Immature natural killer cell (primary cell): ENCODE measurements around the gene INTS15. TPM values are rescaled to one million over a fixed set of nuclear protein-coding genes. Genes with fewer than 3 reads are reported as not detected.

ENCODE experiments used
- DNase-seq, 3 donors: peaks; one replicate each; pipeline ENCODE4 v3.0.0; 2022; ENCODE audit warnings: mixed read lengths in 1 of 3
- H3K27ac Mint-ChIP-seq, 6 donors: one replicate each; pipeline ENCODE4 v1.8.0; 2020; ENCODE audit warnings: mixed read lengths in 6 of 6, mild to moderate bottlenecking in 5 of 6, inconsistent platforms in 4 of 6, moderate library complexity in 3 of 6
- H3K27me3 Mint-ChIP-seq, 3 donors: one replicate each; pipeline ENCODE4 v1.8.0; 2020 to 2021; ENCODE audit warnings: low read depth in 3 of 3, mild to moderate bottlenecking in 3 of 3, mixed read lengths in 3 of 3, moderate library complexity in 3 of 3, inconsistent platforms in 1 of 3
- H3K36me3 Mint-ChIP-seq, 3 donors: one replicate each; pipeline ENCODE4 v1.8.0; 2020; ENCODE audit warnings: mixed read lengths in 3 of 3, inconsistent platforms in 2 of 3, mild to moderate bottlenecking in 2 of 3
- H3K4me1 Mint-ChIP-seq, 2 donors: one replicate each; pipeline ENCODE4 v1.8.0; 2020; ENCODE audit warnings: inconsistent platforms in 2 of 2, mild to moderate bottlenecking in 2 of 2, mixed read lengths in 2 of 2, moderate library complexity in 1 of 2
- H3K4me3 Mint-ChIP-seq, 5 donors: one replicate each; pipeline ENCODE4 v1.8.0; 2020; ENCODE audit warnings: mild to moderate bottlenecking in 5 of 5, mixed read lengths in 5 of 5, inconsistent platforms in 3 of 5, moderate library complexity in 3 of 5
- H3K9me3 Mint-ChIP-seq, 6 donors: one replicate each; pipeline ENCODE4 v1.8.0; 2020; ENCODE audit warnings: mild to moderate bottlenecking in 6 of 6, mixed read lengths in 6 of 6, inconsistent platforms in 4 of 6, moderate library complexity in 3 of 6
- polyA plus RNA-seq, 3 donors: library from polyadenylated mRNA; unstranded; fragments of 300-500 nt; fragmentation: Illumina TruSeq; gene quantifications; one replicate each; pipeline ENCODE4 v1.2.3, GENCODE V29; 2021

Gene INTS15
- polyA plus RNA-seq, 3 donors from 2014 or later, result 20.9 to 47.1 (median 30.8) TPM

DNA sequence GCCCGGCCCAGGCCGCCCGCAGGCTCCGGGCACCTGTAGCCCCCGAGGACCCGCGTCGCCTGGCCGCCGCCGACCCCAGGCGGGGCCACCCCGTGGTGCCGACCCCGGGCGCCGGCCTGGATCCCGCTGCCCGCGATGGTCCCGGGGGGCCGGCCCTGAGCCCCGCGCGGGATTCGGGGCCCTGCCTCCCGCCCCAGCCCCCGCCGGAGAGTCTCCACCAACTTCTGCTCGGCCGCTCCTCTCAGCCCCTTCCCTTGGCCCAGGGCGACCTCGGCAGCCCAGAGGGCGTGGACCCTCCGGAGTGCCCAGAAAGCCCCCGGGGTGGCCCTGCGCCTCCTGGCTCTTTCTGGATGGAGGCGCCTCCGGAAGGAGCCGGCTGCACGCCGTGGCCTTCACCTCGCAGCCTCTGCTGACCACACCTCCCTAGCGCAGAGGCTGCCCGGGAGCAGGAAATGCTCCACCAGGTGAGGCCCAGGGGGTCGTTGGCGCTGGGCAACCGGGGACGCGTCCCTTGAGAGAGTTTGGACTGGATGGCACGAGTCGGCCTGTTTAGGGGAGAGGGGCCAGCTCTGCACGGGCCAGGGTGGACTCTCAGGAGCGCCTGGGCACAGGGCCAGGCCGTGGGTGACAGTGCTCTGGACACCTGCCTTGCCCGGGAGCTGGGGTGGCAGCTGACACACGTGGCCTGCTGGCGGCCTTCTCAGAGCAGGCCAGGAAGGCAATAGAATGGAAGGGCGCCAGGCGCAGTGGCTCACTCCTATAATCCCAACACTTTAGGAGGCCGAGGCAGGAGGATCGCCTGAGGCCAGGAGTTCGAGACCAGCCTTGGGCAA, 26.1 kb downstream of the INTS15 start:
- Mint-ChIP-seq H3K36me3 (peaks cover 0 to 4% (median 4%) of the 10 kb centered on the region in 3 donors), H3K4me3 (peak overlapping the region; percentile 57 to 76 (median 61)), H3K27ac (peak overlapping the region in 1 of 6 donors; percentile 62), H3K9me3 (no peaks in the 10 kb centered on the region), H3K27me3 (peaks cover 0 to 5% (median 3%) of the 10 kb centered on the region in 3 donors), H3K4me1 (peaks cover 21 to 25% of the 10 kb centered on the region in 2 donors)
- peak in 2 of 3 donors; percentile 13 to 14 for DNase-seq

DNA sequence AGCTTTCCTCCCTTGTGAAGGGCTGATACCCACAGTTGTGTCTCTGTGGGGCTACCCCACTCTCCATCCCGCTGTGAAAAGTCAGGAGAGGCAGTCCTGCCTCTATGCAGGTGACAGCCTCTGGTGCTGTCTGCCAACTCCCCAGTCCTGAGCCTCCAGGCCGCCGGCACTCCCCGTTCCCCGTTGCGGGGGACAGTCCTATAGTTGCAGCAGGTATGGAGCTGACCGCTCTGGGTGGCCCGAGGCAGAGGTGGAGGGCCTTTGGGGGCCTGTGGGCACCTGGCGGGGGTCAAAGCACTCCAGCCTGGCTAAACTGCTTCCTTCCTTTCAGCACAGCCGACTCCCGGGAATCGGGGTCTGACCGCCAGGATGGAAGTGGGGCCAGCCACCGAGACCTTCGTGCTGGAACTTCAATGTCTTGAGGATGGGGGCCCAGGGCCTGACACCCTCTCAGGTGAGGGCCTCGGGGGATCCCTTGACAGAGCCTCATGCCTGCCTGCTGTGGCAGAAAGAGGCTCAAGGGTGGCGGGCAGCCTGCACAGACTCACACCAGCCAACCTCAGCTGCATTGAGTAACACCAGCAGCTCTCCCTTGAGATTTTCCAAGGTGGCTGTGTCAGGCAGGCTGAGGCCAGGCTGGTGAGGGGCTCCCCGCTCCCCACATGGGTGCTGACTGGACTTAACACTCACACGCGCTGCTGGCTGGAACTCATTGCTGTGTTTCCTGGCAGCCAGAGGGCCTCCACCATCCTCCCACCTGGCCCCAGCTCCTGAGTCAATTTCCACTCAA, 27.2 kb downstream of the INTS15 start:
- peaks cover 6 to 13% (median 10%) of the 10 kb centered on the region in 3 donors for H3K36me3 Mint-ChIP-seq
- peaks cover 30 to 33% of the 10 kb centered on the region in 2 donors for H3K4me1 Mint-ChIP-seq
- peak overlapping the region; percentile 66 to 82 (median 78) for H3K4me3 Mint-ChIP-seq
- no peak for DNase-seq
- no peaks in the 10 kb centered on the region for H3K9me3 Mint-ChIP-seq
- peak overlapping the region in 5 of 6 donors; percentile 7 to 79 (median 34) for H3K27ac Mint-ChIP-seq
- H3K27me3 Mint-ChIP-seq, result peaks cover 0 to 5% (median 1%) of the 10 kb centered on the region in 3 donors

DNA sequence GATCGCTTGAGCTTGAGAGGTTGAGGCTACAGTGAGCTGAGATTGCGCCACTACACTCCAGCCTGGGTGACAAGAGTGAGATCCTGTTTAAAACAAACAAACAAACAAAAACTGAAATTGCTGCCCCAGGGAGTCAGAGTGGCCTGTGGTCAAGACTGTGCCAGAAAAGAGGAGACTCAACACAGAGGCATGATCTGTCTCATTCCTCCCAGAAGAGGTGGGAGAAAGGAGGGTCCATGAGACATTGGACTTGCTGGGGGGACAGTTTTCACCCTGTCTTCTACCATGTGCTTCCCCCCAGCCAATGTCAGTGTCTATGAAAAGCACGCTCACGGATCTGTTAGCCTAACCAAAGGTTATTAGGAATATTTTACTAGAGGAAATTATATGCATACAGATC, 28.8 kb downstream of the INTS15 start:
- no peaks in the 10 kb centered on the region for H3K9me3 Mint-ChIP-seq
- peaks cover 35 to 41% of the 10 kb centered on the region in 2 donors for H3K4me1 Mint-ChIP-seq
- H3K27me3 Mint-ChIP-seq, result peaks cover 0 to 5% (median 1%) of the 10 kb centered on the region in 3 donors
- H3K36me3 Mint-ChIP-seq, result peaks cover 6 to 13% (median 10%) of the 10 kb centered on the region in 3 donors
- H3K27ac Mint-ChIP-seq, result peak overlapping the region in 2 of 6 donors; percentile 13 to 62
- no peak overlapping the region for H3K4me3 Mint-ChIP-seq
- DNase-seq, result no peak

DNA sequence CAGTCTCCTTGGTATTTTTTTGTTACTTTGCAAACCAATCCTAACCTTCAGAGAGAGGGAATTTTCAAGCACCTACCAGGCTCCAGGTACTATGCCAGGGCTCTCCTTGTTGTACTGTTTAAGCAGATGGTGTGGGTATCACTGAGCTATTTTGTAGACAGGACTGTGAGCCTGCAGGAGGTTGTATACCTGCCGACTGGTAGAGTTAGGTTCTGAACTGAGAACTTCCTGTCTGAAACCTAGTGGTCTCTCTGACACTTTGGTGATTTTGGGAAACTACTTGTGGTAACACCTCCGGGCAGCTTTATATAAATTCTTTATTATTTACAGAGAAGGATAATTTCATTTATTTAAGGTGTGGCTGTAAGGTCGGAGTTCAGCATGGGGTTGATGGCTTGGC, 30.1 kb downstream of the INTS15 start:
- peak overlapping the region in 5 of 6 donors; percentile 34 to 86 (median 69) for H3K27ac Mint-ChIP-seq
- peaks cover 6 to 17% (median 16%) of the 10 kb centered on the region in 3 donors for H3K36me3 Mint-ChIP-seq
- H3K4me1 Mint-ChIP-seq, result peaks cover 42 to 44% of the 10 kb centered on the region in 2 donors
- peak overlapping the region in 3 of 5 donors; percentile 27 to 81 (median 39) for H3K4me3 Mint-ChIP-seq
- H3K9me3 Mint-ChIP-seq, result no peaks in the 10 kb centered on the region
- no peak for DNase-seq
- H3K27me3 Mint-ChIP-seq, result peaks cover 0 to 3% (median 2%) of the 10 kb centered on the region in 3 donors

DNA sequence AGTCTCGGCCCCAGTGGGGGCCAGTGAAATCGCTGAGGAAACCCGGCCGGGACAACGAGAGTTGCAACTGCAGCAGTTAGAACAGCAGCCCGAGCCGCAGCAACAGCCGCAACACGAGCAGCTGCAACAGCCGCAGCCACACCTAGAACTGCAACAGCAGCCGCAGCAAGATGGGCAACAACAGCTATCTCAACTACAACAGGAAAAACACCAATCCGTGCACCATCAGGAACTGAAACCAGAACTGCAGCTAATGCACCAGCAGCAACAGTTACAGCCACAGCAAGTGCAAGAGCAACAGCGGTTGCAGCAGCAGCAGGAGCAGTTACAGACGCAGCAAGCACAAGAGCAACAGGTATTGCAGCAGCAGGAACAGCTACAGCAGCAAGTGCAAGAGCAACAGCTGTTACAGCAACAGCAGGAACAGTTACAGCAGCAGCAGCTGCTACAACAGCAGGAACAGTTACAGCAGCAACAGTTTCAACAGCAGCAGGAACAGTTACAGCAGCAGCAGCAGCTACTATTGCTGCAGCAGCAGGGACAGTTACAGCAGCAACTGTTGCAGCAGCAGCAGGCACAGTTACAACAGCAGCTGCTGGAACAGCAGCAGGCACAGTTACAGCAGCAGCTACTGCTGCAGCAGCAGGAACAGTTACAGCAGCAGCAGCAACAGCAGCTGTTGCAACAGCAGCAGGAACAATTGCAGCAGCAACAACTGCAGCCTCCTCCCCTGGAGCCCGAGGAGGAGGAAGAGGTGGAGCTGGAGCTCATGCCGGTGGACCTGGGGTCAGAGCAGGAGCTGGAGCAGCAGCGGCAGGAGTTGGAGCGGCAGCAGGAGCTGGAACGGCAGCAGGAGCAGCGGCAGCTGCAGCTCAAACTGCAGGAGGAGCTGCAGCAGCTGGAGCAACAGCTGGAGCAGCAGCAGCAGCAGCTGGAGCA, 31.6 kb downstream of the INTS15 start:
- Mint-ChIP-seq H3K9me3 (no peaks in the 10 kb centered on the region), H3K4me3 (peak overlapping the region; percentile 7 to 81 (median 38)), H3K27me3 (peaks cover 0 to 3% (median 2%) of the 10 kb centered on the region in 3 donors), H3K4me1 (peaks cover 42 to 44% of the 10 kb centered on the region in 2 donors), H3K27ac (peak overlapping the region in 4 of 6 donors; percentile 14 to 82 (median 59)), H3K36me3 (peaks cover 6 to 17% (median 16%) of the 10 kb centered on the region in 3 donors)
- no peak for DNase-seq

DNA sequence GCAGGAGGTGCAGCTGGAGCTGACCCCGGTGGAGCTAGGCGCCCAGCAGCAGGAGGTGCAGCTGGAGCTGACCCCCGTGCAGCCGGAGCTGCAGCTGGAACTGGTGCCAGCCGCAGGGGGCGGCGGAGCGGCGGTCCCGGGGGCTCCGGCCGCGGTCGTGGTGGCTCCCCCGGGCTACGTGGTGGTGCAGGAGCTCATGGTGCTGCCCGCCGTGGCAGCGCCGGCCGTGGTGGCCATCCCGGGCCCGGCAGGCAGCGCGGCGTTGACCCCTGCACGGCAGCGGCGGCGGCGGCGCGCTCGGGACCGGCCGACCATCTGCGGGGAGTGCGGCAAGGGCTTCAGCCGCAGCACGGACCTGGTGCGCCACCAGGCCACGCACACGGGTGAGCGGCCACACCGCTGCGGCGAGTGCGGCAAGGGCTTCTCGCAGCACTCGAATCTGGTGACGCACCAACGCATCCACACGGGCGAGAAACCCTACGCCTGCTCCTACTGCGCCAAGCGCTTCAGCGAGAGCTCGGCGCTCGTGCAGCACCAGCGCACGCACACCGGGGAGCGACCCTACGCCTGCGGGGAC, 32.4 kb downstream of the INTS15 start:
- DNase-seq, result no peak
- Mint-ChIP-seq H3K9me3 (no peaks in the 10 kb centered on the region), H3K27ac (no peak overlapping the region), H3K36me3 (peaks cover 6 to 17% (median 16%) of the 10 kb centered on the region in 3 donors), H3K4me3 (no peak overlapping the region), H3K27me3 (peaks cover 0 to 3% (median 2%) of the 10 kb centered on the region in 3 donors), H3K4me1 (peaks cover 44% of the 10 kb centered on the region in 2 donors)

DNA sequence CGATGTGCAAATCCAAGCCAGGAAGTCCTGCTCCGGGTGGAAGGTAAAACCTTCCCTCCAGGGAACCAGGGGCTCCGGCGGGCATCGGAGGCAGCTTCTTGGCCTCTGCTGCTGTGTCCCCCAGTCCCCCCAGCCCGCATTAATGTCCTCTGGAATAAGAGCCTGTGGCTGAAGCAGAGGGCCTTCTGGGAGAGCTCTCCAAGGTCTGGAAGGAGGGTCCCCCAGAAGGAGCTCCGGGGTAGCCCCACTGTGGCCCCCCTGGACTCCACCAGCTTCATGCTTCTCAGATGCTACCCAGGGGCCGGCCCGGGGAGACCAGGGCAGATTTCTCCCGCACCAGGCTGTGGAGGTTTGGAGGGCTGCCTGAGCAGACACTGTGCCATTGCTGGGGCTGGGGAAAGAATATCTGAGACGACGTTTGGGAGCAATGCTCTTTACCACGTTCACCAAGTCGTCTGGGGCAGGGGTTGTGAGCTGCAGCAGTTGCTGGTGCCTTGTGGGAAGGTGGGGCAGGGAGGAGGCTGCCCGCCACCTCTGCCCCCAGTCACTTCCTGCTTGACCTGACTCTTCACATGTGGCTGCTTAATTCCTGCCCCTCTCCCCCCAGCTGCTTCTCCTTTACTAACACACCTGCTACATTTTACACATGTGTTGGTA, 33.9 kb downstream of the INTS15 start:
- DNase-seq, result peak; percentile 51 to 62 (median 59)
- H3K36me3 Mint-ChIP-seq, result peaks cover 6 to 17% (median 12%) of the 10 kb centered on the region in 3 donors
- H3K9me3 Mint-ChIP-seq, result no peaks in the 10 kb centered on the region
- peak overlapping the region; percentile 71 to 93 (median 87) for H3K27ac Mint-ChIP-seq
- peaks cover 38 to 40% of the 10 kb centered on the region in 2 donors for H3K4me1 Mint-ChIP-seq
- peak overlapping the region; percentile 70 to 84 (median 79) for H3K4me3 Mint-ChIP-seq
- peaks cover 1 to 3% (median 2%) of the 10 kb centered on the region in 3 donors for H3K27me3 Mint-ChIP-seq

DNA sequence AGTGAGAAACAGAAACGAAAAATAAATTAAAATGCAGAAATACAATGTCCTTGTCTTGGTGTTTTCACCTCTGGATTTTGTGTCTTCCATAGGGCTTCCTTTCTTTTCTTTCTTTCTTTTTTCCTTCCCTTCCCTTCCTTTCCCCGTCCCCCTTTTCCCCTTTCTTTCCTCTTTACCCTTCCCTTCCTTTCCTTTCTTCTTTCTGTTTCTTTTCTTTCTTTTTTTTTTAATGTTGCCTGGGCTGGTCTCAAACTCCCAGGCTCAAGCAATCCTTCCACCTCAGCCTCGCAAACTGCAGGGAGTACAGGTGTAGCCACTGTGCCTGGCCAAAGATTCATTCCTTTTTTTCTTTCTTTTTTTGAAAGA, 34.4 kb downstream of the INTS15 start:
- Mint-ChIP-seq H3K4me1 (peaks cover 38 to 40% of the 10 kb centered on the region in 2 donors), H3K9me3 (no peaks in the 10 kb centered on the region), H3K36me3 (peaks cover 6 to 17% (median 12%) of the 10 kb centered on the region in 3 donors), H3K27me3 (peaks cover 1 to 3% (median 2%) of the 10 kb centered on the region in 3 donors), H3K4me3 (peak overlapping the region; percentile 70 to 84 (median 79)), H3K27ac (peak overlapping the region; percentile 71 to 93 (median 87))
- no peak for DNase-seq

DNA sequence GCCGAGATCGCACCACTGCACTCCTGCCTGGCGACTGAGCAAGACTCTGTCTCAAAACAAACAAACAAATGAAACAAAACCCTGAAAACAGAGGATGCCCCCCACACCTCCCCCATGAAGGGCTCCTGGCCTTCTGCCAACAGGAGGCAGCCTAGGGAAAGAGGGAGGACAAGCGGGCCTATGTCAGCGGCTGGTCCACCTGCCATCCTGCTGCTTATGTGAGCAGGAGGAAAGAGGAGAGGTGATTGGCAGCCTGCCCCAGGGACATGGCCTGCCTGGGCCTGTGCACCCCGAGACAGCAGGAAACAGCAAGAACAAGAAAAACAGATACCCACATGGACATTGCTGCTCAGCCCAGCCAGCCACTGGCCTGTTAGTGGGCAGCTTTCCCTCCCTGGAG, 38.2 kb downstream of the INTS15 start:
- Mint-ChIP-seq H3K9me3 (no peaks in the 10 kb centered on the region), H3K27me3 (peaks cover 2 to 3% (median 3%) of the 10 kb centered on the region in 3 donors), H3K36me3 (peaks cover 0 to 6% (median 5%) of the 10 kb centered on the region in 3 donors), H3K4me3 (no peak overlapping the region), H3K27ac (no peak overlapping the region), H3K4me1 (peaks cover 16 to 22% of the 10 kb centered on the region in 2 donors)
- DNase-seq, result no peak

DNA sequence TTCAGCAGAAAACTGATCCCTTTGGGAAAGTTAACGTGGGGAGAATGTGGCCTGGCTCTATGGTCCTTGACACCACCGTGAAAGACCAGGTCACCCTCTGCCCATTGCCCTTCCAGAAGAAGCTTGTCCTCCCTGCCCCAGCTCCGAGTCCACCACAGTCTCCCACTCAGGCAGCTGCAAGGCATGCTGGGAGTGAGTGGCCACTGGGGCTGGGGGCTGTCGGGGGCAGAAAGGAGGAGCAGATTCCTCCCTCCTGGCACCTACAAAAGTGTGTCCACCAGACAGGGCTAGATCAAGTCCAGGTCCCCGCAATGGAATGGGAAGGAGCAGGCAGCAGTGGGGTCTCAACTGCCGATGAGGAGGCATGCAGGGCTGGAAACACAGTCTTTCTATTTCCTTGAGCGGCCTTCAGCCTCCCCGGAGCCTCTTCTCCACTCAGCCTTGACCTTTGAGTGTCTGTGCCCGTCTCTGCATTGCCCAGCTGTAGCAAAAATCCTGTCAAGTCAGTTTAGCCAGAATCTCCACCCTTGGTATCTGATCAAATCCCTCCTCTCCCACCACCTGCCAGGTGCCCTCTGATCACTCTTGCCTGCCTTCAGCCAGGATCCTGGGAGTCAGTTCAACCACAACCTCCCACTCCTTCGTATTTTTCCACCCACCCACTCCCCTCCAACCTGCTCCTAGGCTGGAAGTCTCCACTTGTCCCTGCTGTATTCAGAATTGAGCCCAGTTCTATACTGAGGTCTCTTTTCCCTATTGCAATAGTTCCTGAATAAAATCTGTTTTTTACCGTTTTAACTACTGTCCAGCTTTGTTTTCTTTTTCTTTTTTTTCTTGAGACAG, 40.4 kb downstream of the INTS15 start:
- Mint-ChIP-seq H3K4me3 (no peak overlapping the region), H3K9me3 (no peaks in the 10 kb centered on the region), H3K27me3 (peaks cover 0 to 6% (median 5%) of the 10 kb centered on the region in 3 donors), H3K4me1 (peaks cover 3 to 11% of the 10 kb centered on the region in 2 donors), H3K27ac (peak overlapping the region in 1 of 6 donors; percentile 40), H3K36me3 (no peaks in the 10 kb centered on the region)
- no peak for DNase-seq

DNA sequence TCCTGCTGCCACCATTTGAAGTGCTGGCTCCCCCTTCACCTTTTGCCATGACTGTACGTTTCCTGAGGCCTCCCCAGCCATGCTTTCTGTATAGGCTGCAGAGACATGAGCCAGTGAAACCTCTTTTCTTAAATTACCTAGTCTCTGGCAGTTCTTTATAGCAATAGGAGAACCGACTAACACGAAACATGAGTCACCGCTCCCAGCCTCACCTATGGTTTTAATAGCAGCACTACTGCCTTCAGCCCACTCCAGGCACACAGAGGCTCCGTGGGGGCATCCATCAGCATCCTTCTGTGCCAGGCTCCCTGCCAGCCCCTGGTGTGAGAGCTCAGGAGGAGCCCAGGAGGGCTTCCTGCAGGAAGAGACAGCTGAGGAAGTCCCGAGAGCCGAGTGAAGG, 41.8 kb downstream of the INTS15 start:
- Mint-ChIP-seq H3K4me1 (peaks cover 4 to 10% of the 10 kb centered on the region in 2 donors), H3K4me3 (no peak overlapping the region), H3K27me3 (peaks cover 0 to 6% (median 5%) of the 10 kb centered on the region in 3 donors), H3K27ac (no peak overlapping the region), H3K9me3 (no peaks in the 10 kb centered on the region), H3K36me3 (no peaks in the 10 kb centered on the region)
- no peak for DNase-seq
